CD4-positive, CD25-positive, alpha-beta regulatory T cell (primary cell): ENCODE results near the gene NME9. TPM values are rescaled to one million over a fixed set of nuclear protein-coding genes. Genes with fewer than 3 reads are reported as not detected.

Source experiments
- ATAC-seq, 2 donors: fragments of 150-1000 bp; cut with Tn5 transposase; one replicate each; pipeline ENCODE4 v1.10.0; 2021; ENCODE audit warnings: low read depth in 2 of 2, moderate number of reproducible peaks in 2 of 2, moderate library complexity in 1 of 2
- DNase-seq, 3 donors: peaks; one replicate each; pipeline versions ENCODE4 v3.0.0 to v3.0.0-alpha.2; 2012 to 2022; ENCODE audit warnings: mixed read lengths in 1 of 3
- H3K27ac ChIP-seq: one replicate; pipeline ENCODE4 v1.7.0; 2013; ENCODE audit warnings: mild to moderate bottlenecking, low read length; ENCODE audit not compliant: insufficient read depth, poor library complexity, severe bottlenecking
- H3K27me3 ChIP-seq: one replicate; pipeline ENCODE4 v1.7.0; 2013; ENCODE audit warnings: low read length; ENCODE audit not compliant: control insufficient read depth, insufficient read depth
- H3K36me3 ChIP-seq: one replicate; pipeline ENCODE4 v1.7.0; 2013; ENCODE audit warnings: mild to moderate bottlenecking, low read length, moderate library complexity; ENCODE audit not compliant: control insufficient read depth, insufficient read depth
- H3K4me1 ChIP-seq: 2 replicates; pipeline ENCODE4 v1.7.0; 2013; ENCODE audit warnings: mild to moderate bottlenecking, low read length; ENCODE audit not compliant: insufficient read depth, control insufficient read depth, poor library complexity, severe bottlenecking
- H3K4me3 ChIP-seq: one replicate; pipeline ENCODE4 v1.7.0; 2013; ENCODE audit warnings: low read depth, mild to moderate bottlenecking, low read length, moderate library complexity
- H3K9me3 ChIP-seq, 2 experiments: 1 replicate in 1 of 2; 2 replicates in 1 of 2; pipeline ENCODE4 v1.7.0; 2013; ENCODE audit warnings: low read length in 2 of 2, mild to moderate bottlenecking in 1 of 2, moderate library complexity in 1 of 2; ENCODE audit not compliant: control insufficient read depth in 2 of 2
- H3K27ac Mint-ChIP-seq, 3 donors: one replicate each; pipeline ENCODE4 v1.8.0; 2020 to 2022; ENCODE audit warnings: mild to moderate bottlenecking in 3 of 3, mixed read lengths in 3 of 3, moderate library complexity in 2 of 3
- H3K27me3 Mint-ChIP-seq: one replicate; pipeline ENCODE4 v1.8.0; 2022; ENCODE audit warnings: mild to moderate bottlenecking, mixed read lengths
- H3K36me3 Mint-ChIP-seq: one replicate; pipeline ENCODE4 v1.8.0; 2020; ENCODE audit warnings: mixed read lengths
- H3K4me1 Mint-ChIP-seq, 4 donors: one replicate each; pipeline ENCODE4 v1.8.0; 2020 to 2022; ENCODE audit warnings: mixed read lengths in 4 of 4, mild to moderate bottlenecking in 1 of 4
- H3K4me3 Mint-ChIP-seq, 4 donors: one replicate each; pipeline ENCODE4 v1.8.0; 2020 to 2022; ENCODE audit warnings: mild to moderate bottlenecking in 4 of 4, mixed read lengths in 4 of 4, moderate library complexity in 3 of 4
- H3K9me3 Mint-ChIP-seq, 7 donors: one replicate each; pipeline ENCODE4 v1.8.0; 2020 to 2022; ENCODE audit warnings: mixed read lengths in 7 of 7, mild to moderate bottlenecking in 3 of 7, moderate library complexity in 2 of 7
- polyA plus RNA-seq, 4 donors: library from polyadenylated mRNA; unstranded; fragments of 300-500 nt; fragmentation: Illumina TruSeq; gene quantifications; one replicate each; pipeline ENCODE4 v1.2.3, GENCODE V29; 2021
- total RNA-seq: library from RNA; stranded (reverse); gene quantifications from one replicate; pipeline ENCODE4 v1.2.3, GENCODE V29; 2022

Gene NME9
- total and polyA plus RNA-seq, 5 donors from 2014 or later = 0.33 to 1.3 (median 0.71) TPM; not detected in 1

DNA sequence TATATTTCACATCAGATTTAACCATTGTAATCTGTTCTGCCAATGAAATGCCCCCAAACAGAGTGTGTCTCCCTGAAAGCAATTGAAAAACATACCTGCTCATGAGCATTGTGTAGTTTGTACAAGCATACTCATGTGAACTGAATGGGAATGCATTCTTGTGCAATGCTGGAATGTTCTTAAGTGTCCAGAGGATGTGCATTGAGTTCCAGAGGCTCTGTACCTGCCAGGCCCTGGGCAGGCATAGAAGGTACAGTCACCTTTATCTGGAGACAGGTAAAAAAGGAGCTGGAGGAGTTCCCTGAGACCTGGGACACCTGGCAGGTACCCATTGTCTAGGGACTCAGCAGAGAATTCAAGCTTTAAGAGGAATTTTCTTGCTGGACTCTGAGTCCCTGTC, 21.5 kb upstream of the NME9 start:
- Histone ChIP-seq H3K4me3 (no peak overlapping the region), H3K9me3 (no peaks in the 10 kb centered on the region), H3K36me3 (no peaks in the 10 kb centered on the region), H3K27me3 (peaks cover 10% of the 10 kb centered on the region), H3K27ac (no peak overlapping the region), H3K4me1 (peaks cover 10% of the 10 kb centered on the region)
- Mint-ChIP-seq H3K27me3 (peaks cover 60% of the 10 kb centered on the region), H3K4me3 (no peak overlapping the region), H3K36me3 (no peaks in the 10 kb centered on the region), H3K9me3 (peaks cover 0 to 4% (median 0%) of the 10 kb centered on the region in 7 donors), H3K4me1 (peaks cover 0 to 11% (median 3%) of the 10 kb centered on the region in 4 donors), H3K27ac (no peak overlapping the region)
- DNase-seq (no peak), ATAC-seq (no peak)

GRCh38 chr3:138349926-138350665, 20.4 kb upstream of the NME9 start:
- H3K4me1 ChIP-seq = peaks cover 10% of the 10 kb centered on the region
- H3K27me3 Mint-ChIP-seq = peaks cover 63% of the 10 kb centered on the region
- H3K27me3 ChIP-seq = peaks cover 13% of the 10 kb centered on the region
- peak overlapping the region in 1 of 4 donors; percentile 41 for H3K4me3 Mint-ChIP-seq
- no peaks in the 10 kb centered on the region for H3K9me3 ChIP-seq
- no peaks in the 10 kb centered on the region for H3K36me3 ChIP-seq
- H3K27ac ChIP-seq = no peak overlapping the region
- peaks cover 0 to 11% (median 3%) of the 10 kb centered on the region in 4 donors for H3K4me1 Mint-ChIP-seq
- no peak overlapping the region for H3K27ac Mint-ChIP-seq
- H3K9me3 Mint-ChIP-seq = peaks cover 0 to 4% (median 0%) of the 10 kb centered on the region in 7 donors
- no peak for ATAC-seq
- H3K4me3 ChIP-seq = no peak overlapping the region
- DNase-seq = no peak
- no peaks in the 10 kb centered on the region for H3K36me3 Mint-ChIP-seq

DNA sequence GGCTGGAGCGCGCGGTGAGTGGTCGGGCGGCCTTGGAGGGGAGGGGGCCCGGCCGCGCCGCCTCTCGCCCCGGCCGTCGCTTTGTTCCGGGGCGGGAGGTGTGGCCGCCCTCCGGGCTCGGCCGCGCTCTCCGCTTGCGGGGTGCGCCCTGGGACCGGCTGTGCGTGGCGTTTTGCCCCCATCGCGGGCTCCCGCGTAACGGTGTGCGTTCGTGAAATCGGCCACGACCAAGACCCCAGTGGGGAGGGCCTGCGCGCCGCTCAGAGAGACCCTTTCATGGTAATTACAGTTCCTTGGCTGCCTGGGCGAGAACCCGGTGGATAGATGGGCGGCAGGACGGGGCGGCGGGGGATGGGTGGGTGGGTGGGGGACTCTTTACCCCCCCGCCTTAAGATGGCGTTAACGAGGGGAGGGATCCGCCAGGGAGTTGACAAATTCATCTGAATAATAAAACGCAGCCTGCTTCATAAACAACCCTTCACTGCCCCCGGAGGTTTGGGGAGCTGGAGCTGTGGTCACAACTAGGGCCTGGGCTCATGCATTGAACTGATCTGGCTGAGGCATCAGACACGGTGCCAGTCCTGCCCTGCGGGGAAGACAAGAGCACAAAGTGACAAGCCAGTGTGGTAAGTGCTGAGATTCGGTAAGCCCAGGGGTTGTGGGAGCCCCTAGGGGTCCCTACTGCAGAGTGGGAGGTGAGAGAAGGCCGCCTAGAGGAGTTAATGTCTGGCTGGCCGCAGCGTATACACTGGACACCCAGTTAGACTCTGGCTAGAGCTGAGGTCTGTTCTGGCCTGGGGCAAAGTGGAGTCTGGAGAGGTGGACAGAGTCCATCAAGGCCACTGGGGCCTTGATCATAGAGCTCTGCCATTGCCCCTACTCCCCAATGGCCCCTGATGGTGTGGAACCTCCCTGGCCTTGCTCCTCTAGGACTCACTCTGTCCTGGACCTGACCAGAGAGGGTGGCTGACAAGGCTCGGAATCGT, 19.4 kb upstream of the NME9 start:
- peaks cover 68% of the 10 kb centered on the region for H3K27me3 Mint-ChIP-seq

DNA sequence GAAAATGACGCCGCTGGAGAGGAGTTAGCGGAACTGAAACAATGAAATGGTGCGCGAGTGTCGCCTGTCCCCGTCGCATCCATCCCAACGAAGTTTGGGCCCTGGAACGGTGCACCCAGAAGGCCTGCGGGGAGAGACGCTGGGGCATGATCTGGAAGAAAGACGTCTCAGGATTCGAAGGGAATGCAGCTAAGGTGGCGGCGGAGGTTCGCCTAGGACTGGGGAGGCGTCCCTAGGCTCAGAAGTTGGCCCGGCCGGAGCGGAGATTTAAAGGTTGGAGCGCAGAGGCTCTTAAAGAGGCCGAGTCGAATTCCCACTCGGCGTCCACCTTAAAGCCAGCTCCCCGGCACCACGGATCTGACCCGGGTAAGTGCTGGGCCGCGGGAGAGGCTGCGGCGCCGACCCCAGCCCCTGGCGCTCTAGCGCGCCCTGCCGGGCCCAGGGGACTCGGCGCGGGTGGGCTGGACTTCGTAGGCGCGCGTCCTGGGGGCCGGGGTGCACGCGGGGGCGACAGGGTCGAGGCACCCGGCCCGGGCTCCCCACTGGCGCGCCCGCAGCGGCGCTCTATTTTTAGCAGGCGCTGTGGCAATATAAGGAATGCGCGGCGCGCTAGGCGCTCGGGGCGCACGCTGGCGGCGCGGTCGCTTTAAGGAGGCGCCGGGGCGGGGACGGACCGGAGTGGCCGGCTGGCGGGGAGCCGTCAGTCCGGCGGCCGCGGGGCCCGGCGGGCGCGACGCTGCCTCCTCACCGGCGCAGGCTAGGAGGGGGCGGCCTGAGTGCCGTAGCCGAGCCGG, 18.5 kb upstream of the NME9 start, which contains the start of gene MRAS:
Gene MRAS (plus strand): TSS at position 620 of the 794 bp plus-strand sequence. CDS start 24,305 bp downstream, outside the sequence.
- peak in 1 of 3 donors; percentile 11 for DNase-seq
- no peaks in the 10 kb centered on the region for H3K9me3 ChIP-seq
- peaks cover 13% of the 10 kb centered on the region for H3K27me3 ChIP-seq
- H3K4me3 ChIP-seq = no peak within 1 kb of the TSS
- Mint-ChIP-seq H3K4me1 (peaks cover 0 to 11% (median 3%) of the 10 kb centered on the region in 4 donors), H3K36me3 (no peaks in the 10 kb centered on the region), H3K4me3 (peak within 1 kb of the TSS; percentile 73 to 83 (median 76)), H3K27me3 (peaks cover 72% of the 10 kb centered on the region), H3K9me3 (peaks cover 0 to 6% (median 0%) of the 10 kb centered on the region in 7 donors), H3K27ac (no peak within 1 kb of the TSS)
- no peak within 1 kb of the TSS for H3K27ac ChIP-seq
- H3K4me1 ChIP-seq = peaks cover 10% of the 10 kb centered on the region
- no peak for ATAC-seq
- no peaks in the 10 kb centered on the region for H3K36me3 ChIP-seq

More for the DNA sequence above, 19.4 kb upstream of the NME9 start:
- Mint-ChIP-seq H3K4me1 (peaks cover 0 to 11% (median 3%) of the 10 kb centered on the region in 4 donors), H3K9me3 (peaks cover 0 to 4% (median 0%) of the 10 kb centered on the region in 7 donors), H3K4me3 (peak overlapping the region in 3 of 4 donors; percentile 41 to 69 (median 48)), H3K27ac (no peak overlapping the region), H3K36me3 (no peaks in the 10 kb centered on the region)
- Histone ChIP-seq H3K27me3 (peaks cover 13% of the 10 kb centered on the region), H3K4me1 (peaks cover 10% of the 10 kb centered on the region), H3K36me3 (no peaks in the 10 kb centered on the region), H3K9me3 (no peaks in the 10 kb centered on the region), H3K4me3 (no peak overlapping the region), H3K27ac (no peak overlapping the region)
- DNase-seq = no peak
- ATAC-seq = no peak

DNA sequence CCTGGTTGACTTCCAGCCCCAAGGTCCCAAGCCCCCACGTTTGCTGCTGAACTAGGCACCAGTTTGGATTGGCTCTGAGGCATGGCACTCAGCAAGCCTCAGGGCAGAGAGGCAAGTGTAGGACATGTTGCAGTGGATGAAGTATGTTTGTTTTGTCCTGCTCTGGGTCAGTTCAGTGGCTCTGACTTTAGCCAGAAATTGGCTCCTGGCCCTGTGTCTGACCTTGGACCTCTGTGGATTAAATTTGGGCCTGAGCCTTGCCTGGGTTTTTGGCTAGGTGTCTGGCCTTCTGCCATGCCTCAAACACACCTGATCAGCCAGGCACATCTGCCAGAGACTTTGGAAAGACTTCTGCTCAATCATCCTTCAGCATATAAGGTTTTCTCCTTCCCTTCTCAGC, 15.1 kb upstream of the NME9 start:
- ATAC-seq = no peak
- Histone ChIP-seq H3K4me3 (no peak overlapping the region), H3K9me3 (no peaks in the 10 kb centered on the region), H3K4me1 (peaks cover 10% of the 10 kb centered on the region), H3K36me3 (no peaks in the 10 kb centered on the region), H3K27me3 (peaks cover 9% of the 10 kb centered on the region), H3K27ac (no peak overlapping the region)
- DNase-seq = no peak
- H3K27me3 Mint-ChIP-seq = peaks cover 50% of the 10 kb centered on the region
- H3K4me3 Mint-ChIP-seq = no peak overlapping the region
- peaks cover 0 to 6% (median 0%) of the 10 kb centered on the region in 7 donors for H3K9me3 Mint-ChIP-seq
- H3K4me1 Mint-ChIP-seq = peaks cover 0 to 11% (median 3%) of the 10 kb centered on the region in 4 donors
- H3K27ac Mint-ChIP-seq = no peak overlapping the region
- no peaks in the 10 kb centered on the region for H3K36me3 Mint-ChIP-seq

DNA sequence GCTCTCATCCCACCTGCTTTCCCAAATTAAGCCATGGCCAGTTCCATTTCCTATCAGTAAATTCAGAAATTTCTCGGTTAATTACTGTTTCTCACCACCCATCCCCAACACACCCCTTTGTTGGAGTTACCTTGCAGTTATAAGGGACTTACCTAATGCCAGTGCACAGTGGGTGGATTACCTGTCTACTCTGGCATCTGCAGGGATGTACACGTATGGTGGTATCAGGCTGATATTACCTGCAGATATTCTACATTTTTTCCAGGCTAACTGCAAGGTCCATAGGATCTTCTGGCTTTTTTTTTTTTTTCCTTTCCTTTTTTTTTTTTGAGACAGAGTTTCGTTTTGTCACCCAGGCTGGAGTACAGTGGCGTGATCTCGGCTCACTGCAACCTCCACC, 10.9 kb upstream of the NME9 start:
- Histone ChIP-seq H3K27ac (no peak overlapping the region), H3K4me3 (no peak overlapping the region), H3K4me1 (no peaks in the 10 kb centered on the region), H3K9me3 (no peaks in the 10 kb centered on the region), H3K27me3 (peaks cover under 1% of the 10 kb centered on the region), H3K36me3 (no peaks in the 10 kb centered on the region)
- ATAC-seq (no peak), DNase-seq (no peak)
- no peak overlapping the region for H3K27ac Mint-ChIP-seq
- H3K4me3 Mint-ChIP-seq = no peak overlapping the region
- no peaks in the 10 kb centered on the region for H3K4me1 Mint-ChIP-seq
- peaks cover 0 to 2% (median 0%) of the 10 kb centered on the region in 7 donors for H3K9me3 Mint-ChIP-seq
- H3K27me3 Mint-ChIP-seq = peaks cover 22% of the 10 kb centered on the region
- no peaks in the 10 kb centered on the region for H3K36me3 Mint-ChIP-seq

- Histone ChIP-seq H3K27ac (no peak overlapping the region), H3K4me3 (no peak overlapping the region), H3K4me1 (no peaks in the 10 kb centered on the region), H3K27me3 (peaks cover under 1% of the 10 kb centered on the region), H3K9me3 (no peaks in the 10 kb centered on the region), H3K36me3 (no peaks in the 10 kb centered on the region)
- H3K27ac Mint-ChIP-seq = no peak overlapping the region
- H3K27me3 Mint-ChIP-seq = peaks cover 18% of the 10 kb centered on the region
- DNase-seq (no peak), ATAC-seq (no peak)
- H3K4me3 Mint-ChIP-seq = no peak overlapping the region
- H3K36me3 Mint-ChIP-seq = no peaks in the 10 kb centered on the region
- no peaks in the 10 kb centered on the region for H3K4me1 Mint-ChIP-seq
- peaks cover 0 to 2% (median 0%) of the 10 kb centered on the region in 7 donors for H3K9me3 Mint-ChIP-seq
Measured at GRCh38 chr3:138338811-138339210, 9.2 kb upstream of the NME9 start.
